ENCODE results near the gene TMEM203.

- TF ChIP-seq CTCF (IDR thresholded peaks at IDR 0.05; ENCODE audit: insufficient read depth, low read length) (no peak), POLR2AphosphoS5 (IDR thresholded peaks at IDR 0.05; ENCODE audit: low read depth) (no peak), SPI1 (IDR thresholded peaks at IDR 0.05; ENCODE audit: borderline replicate concordance, low read depth) (no peak)
These were observed 46.2 kb upstream of the TMEM203 start for GRCh38 chr9:137251490-137252268.

All from HL-60 (cell line).